Uterus (tissue), 4 donors: ENCODE results near the gene MAP3K5. TPM values are rescaled to one million over a fixed set of nuclear protein-coding genes. Genes with fewer than 3 reads are reported as not detected.

Source experiments
- DNase-seq, 2 donors: peaks; one replicate each; pipeline ENCODE4 v3.0.0-alpha.2; 2019 to 2020
- H3K27ac ChIP-seq, 2 donors: fragments of 200-600 bp; sonication (generic); 1 replicate in 1 of 2; 2 replicates in 1 of 2; pipeline ENCODE4 v1.5.1; 2016 to 2018
- H3K27me3 ChIP-seq, 2 donors: fragments of 200-600 bp; sonication (generic); one replicate each; pipeline ENCODE4 v1.5.1; 2018 to 2019; ENCODE audit warnings: control low read depth in 1 of 2
- H3K36me3 ChIP-seq, 2 donors: fragments of 200-600 bp; sonication (generic); one replicate each; pipeline ENCODE4 v1.5.1; 2019; ENCODE audit warnings: control low read depth in 1 of 2
- H3K4me1 ChIP-seq, 2 donors: fragments of 200-600 bp; sonication (generic); one replicate each; pipeline ENCODE4 v1.5.1; 2018 to 2019; ENCODE audit warnings: control low read depth in 1 of 2
- H3K4me3 ChIP-seq, 2 donors: fragments of 200-600 bp; sonication (generic); 1 replicate in 1 of 2; 2 replicates in 1 of 2; pipeline ENCODE4 v1.5.1; 2018 to 2019; ENCODE audit warnings: mild to moderate bottlenecking in 1 of 2
- H3K9me3 ChIP-seq, 2 donors: fragments of 200-600 bp; sonication (generic); one replicate each; pipeline ENCODE4 v1.5.1; 2019; ENCODE audit warnings: control low read depth in 1 of 2
- CTCF ChIP-seq, 4 experiments: fragments of 200-600 bp in 2 of 4; fragments of 450-650 bp in 2 of 4; sonication (generic) in 2 of 4; IDR thresholded peaks; one replicate each; pipeline ENCODE4 v1.5.1; 2016 to 2019; ENCODE audit warnings: antibody characterized with exemption in 4 of 4, mild to moderate bottlenecking in 2 of 4, moderate library complexity in 1 of 4
- POLR2A ChIP-seq, 2 donors: fragments of 450-650 bp; IDR thresholded peaks; one replicate each; pipeline ENCODE4 v1.6.1; 2016; ENCODE audit warnings: antibody characterized with exemption in 2 of 2, mild to moderate bottlenecking in 1 of 2, moderate library complexity in 1 of 2
- intact Hi-C: fragments of 100-400 bp; cut with DNase I; formaldehyde crosslinking; loops from one replicate; pipeline ENCODE4 v1.15.1; 2023; ENCODE audit warnings: low total_unique reads
- total RNA-seq, 4 donors: library from RNA; depleted of rRNA in 3 of 4; stranded (reverse); fragments of >200 nt in 3 of 4; gene quantifications; one replicate each; pipeline versions ENCODE4 v1.1.0 to v1.2.4, GENCODE V29; 2014 to 2023
- donor health status: DM: yes; HTN: yes; CAD: no.

Gene MAP3K5
- total RNA-seq, 4 donors from 2014 or later, result 9.5 to 67.1 (median 15.4) TPM

- Histone ChIP-seq H3K36me3 (no peaks in the 10 kb centered on the region), H3K4me3 (no peak overlapping the region), H3K27ac (peak overlapping the region; percentile 1 to 28), H3K9me3 (no peaks in the 10 kb centered on the region), H3K27me3 (no peaks in the 10 kb centered on the region), H3K4me1 (peaks cover 0 to 4% of the 10 kb centered on the region in 2 donors)
- intact Hi-C loops, result no loop called here
- peak; percentile 71 to 88 (median 75) for TF ChIP-seq CTCF (IDR thresholded peaks at IDR 0.05)
- TF ChIP-seq POLR2A (IDR thresholded peaks at IDR 0.05), result no peak
- DNase-seq, result peak; percentile 87 to 91
Measured at GRCh38 chr6:136643850-136644596, 148.3 kb downstream of the MAP3K5 start.

GRCh38 chr6:136641873-136642465 is 150.3 kb downstream of the MAP3K5 start:
- no peaks in the 10 kb centered on the region for H3K27me3 ChIP-seq
- no peaks in the 10 kb centered on the region for H3K36me3 ChIP-seq
- H3K4me3 ChIP-seq, result no peak overlapping the region
- H3K9me3 ChIP-seq, result no peaks in the 10 kb centered on the region
- peaks cover 0 to 4% of the 10 kb centered on the region in 2 donors for H3K4me1 ChIP-seq
- TF ChIP-seq CTCF (IDR thresholded peaks at IDR 0.05), result no peak
- H3K27ac ChIP-seq, result no peak overlapping the region
- intact Hi-C loops, result no loop called here
- no peak for DNase-seq

GRCh38 chr6:136641166-136641565 is 151.1 kb downstream of the MAP3K5 start:
- Histone ChIP-seq H3K36me3 (no peaks in the 10 kb centered on the region), H3K27me3 (no peaks in the 10 kb centered on the region), H3K4me1 (peaks cover 0 to 4% of the 10 kb centered on the region in 2 donors), H3K9me3 (no peaks in the 10 kb centered on the region), H3K27ac (no peak overlapping the region), H3K4me3 (no peak overlapping the region)
- DNase-seq, result no peak
- intact Hi-C loops, result no loop called here
- TF ChIP-seq CTCF (IDR thresholded peaks at IDR 0.05) (no peak), POLR2A (IDR thresholded peaks at IDR 0.05) (no peak)

- Histone ChIP-seq H3K4me3 (no peak overlapping the region), H3K36me3 (no peaks in the 10 kb centered on the region), H3K9me3 (no peaks in the 10 kb centered on the region), H3K27ac (no peak overlapping the region), H3K27me3 (no peaks in the 10 kb centered on the region), H3K4me1 (no peaks in the 10 kb centered on the region)
- TF ChIP-seq CTCF (IDR thresholded peaks at IDR 0.05), result no peak
- TF ChIP-seq POLR2A (IDR thresholded peaks at IDR 0.05), result no peak
- no peak for DNase-seq
- intact Hi-C loops, result no loop called here
Measured at GRCh38 chr6:136640132-136640915, 152.0 kb downstream of the MAP3K5 start.

- intact Hi-C loops, result no loop called here
- Histone ChIP-seq H3K27me3 (no peaks in the 10 kb centered on the region), H3K9me3 (no peaks in the 10 kb centered on the region), H3K4me1 (no peaks in the 10 kb centered on the region), H3K27ac (no peak overlapping the region), H3K4me3 (no peak overlapping the region), H3K36me3 (no peaks in the 10 kb centered on the region)
- no peak for DNase-seq
- TF ChIP-seq POLR2A (IDR thresholded peaks at IDR 0.05) (no peak), CTCF (IDR thresholded peaks at IDR 0.05) (no peak)
Measured at GRCh38 chr6:136639702-136640101, 152.6 kb downstream of the MAP3K5 start.
